OCI-LY7 (cell line): Measurements from ENCODE around the gene IRX5. TPM values are rescaled to one million over a fixed set of nuclear protein-coding genes. Genes with fewer than 3 reads are reported as not detected.

Experiments
- BruUV-seq: library from RNA; stranded (reverse); fragments of 400-500 nt; replicated peaks from 2 replicates; lab custom pipeline; 2021; lab: Mats Ljungman, UMichigan
- CTCF ChIA-PET: fragments of 300-600 bp; sonication (Branson Sonifier 250); formaldehyde crosslinking; loops from one replicate; lab custom pipeline; 2022; ENCODE audit warnings: antibody characterized with exemption; ENCODE audit not compliant: unreplicated experiment; lab: Charles Lee
- POLR2A ChIA-PET: fragments of 300-600 bp; sonication (Branson Sonifier 250); formaldehyde crosslinking; loops from one replicate; lab custom pipeline; 2022; ENCODE audit warnings: antibody characterized with exemption; lab: Charles Lee
- DNase-seq: peaks from one replicate; pipeline ENCODE4 v3.0.0-alpha.2; 2015; ENCODE audit warnings: low spot score
- H2AFZ ChIP-seq: fragments of 200-600 bp; sonication (generic), shearing (Covaris generic); 2 replicates; pipeline ENCODE4 v1.6.1; 2014; ENCODE audit warnings: mild to moderate bottlenecking, antibody characterized with exemption, low read length, moderate library complexity
- H3K27ac ChIP-seq: fragments of 200-600 bp; sonication (generic); 2 replicates; pipeline ENCODE4 v1.5.1; 2014; ENCODE audit warnings: mixed run types, low read depth, mild to moderate bottlenecking, moderate library complexity, low read length, inconsistent platforms; ENCODE audit not compliant: poor library complexity, severe bottlenecking
- H3K36me3 ChIP-seq: fragments of 200-600 bp; sonication (generic); 2 replicates; pipeline ENCODE4 v1.6.1; 2014; ENCODE audit warnings: mild to moderate bottlenecking, antibody characterized with exemption, low read length, moderate library complexity, mixed read lengths; ENCODE audit not compliant: insufficient read depth
- H3K4me1 ChIP-seq: fragments of 200-600 bp; sonication (generic); 2 replicates; pipeline ENCODE4 v1.5.1; 2014; ENCODE audit warnings: mild to moderate bottlenecking, low read length; ENCODE audit not compliant: insufficient read depth, poor library complexity, severe bottlenecking
- H3K4me2 ChIP-seq: fragments of 200-600 bp; sonication (generic); 2 replicates; pipeline ENCODE4 v1.6.1; 2014; ENCODE audit warnings: mild to moderate bottlenecking, low read length
- H3K4me3 ChIP-seq: fragments of 200-600 bp; sonication (generic); 2 replicates; pipeline ENCODE4 v1.5.1; 2014; ENCODE audit warnings: mild to moderate bottlenecking, low read depth, low read length; ENCODE audit not compliant: poor library complexity, severe bottlenecking
- H3K79me2 ChIP-seq: fragments of 200-600 bp; sonication (generic); 2 replicates; pipeline ENCODE4 v1.6.1; 2016; ENCODE audit warnings: low read depth, mild to moderate bottlenecking, low read length, moderate library complexity, mixed read lengths; ENCODE audit not compliant: insufficient read depth
- H3K9me2 ChIP-seq: fragments of 200-600 bp; sonication (generic); 2 replicates; pipeline ENCODE4 v1.6.1; 2016; ENCODE audit warnings: mild to moderate bottlenecking, low read length, mixed read lengths; ENCODE audit not compliant: insufficient read depth
- H3K9me3 ChIP-seq: fragments of 200-600 bp; sonication (generic); 2 replicates; pipeline ENCODE4 v1.6.1; 2014; ENCODE audit warnings: mild to moderate bottlenecking, mixed run types, low read length, mixed read lengths
- H4K20me1 ChIP-seq: fragments of 200-600 bp; sonication (generic); 2 replicates; pipeline ENCODE4 v1.6.1; 2014; ENCODE audit warnings: mild to moderate bottlenecking, antibody characterized with exemption, low read length, moderate library complexity, mixed read lengths; ENCODE audit not compliant: insufficient read depth
- CTCF ChIP-seq: fragments of 200-600 bp; sonication (generic); conservative IDR thresholded peaks from 2 replicates; pipeline ENCODE4 v1.5.1; 2014; ENCODE audit warnings: mild to moderate bottlenecking, antibody characterized with exemption, low read length, moderate library complexity, mixed read lengths
- EZH2phosphoT487 ChIP-seq: fragments of 200-600 bp; sonication (generic); IDR thresholded peaks from 2 replicates; pipeline ENCODE4 v1.6.1; 2018; ENCODE audit warnings: low read depth, borderline replicate concordance, mild to moderate bottlenecking, mixed run types, antibody characterized with exemption, low read length, moderate library complexity, mixed read lengths
- intact Hi-C: fragments of 100-400 bp; cut with micrococcal nuclease; formaldehyde crosslinking; loops from one replicate; pipeline ENCODE4 v1.10.0; 2022; ENCODE audit not compliant: unreplicated experiment
- total RNA-seq, 2 experiments: library from RNA; depleted of rRNA in 1 of 2; stranded (reverse); fragments of >200 nt in 1 of 2; shearing (Covaris generic) in 1 of 2; gene quantifications; 2 replicates each; pipeline ENCODE4 v1.2.3, GENCODE V29; 2014 to 2022

IRX5 gene
- total RNA-seq, 2 experiments from 2014 or later: 5.1 to 5.9 TPM

- BruUV-seq: no TSS peak
- Histone ChIP-seq H3K9me3 (no peaks in the 10 kb centered on the region), H4K20me1 (no peaks in the 10 kb centered on the region), H3K79me2 (peaks cover 6% of the 10 kb centered on the region; the same call in 1 of the 2 replicates), H3K4me1 (peaks cover 9% of the 10 kb centered on the region), H2AFZ (no peak overlapping the region), H3K4me2 (no peak overlapping the region), H3K36me3 (peaks cover 4% of the 10 kb centered on the region; the same call in 1 of the 2 replicates), H3K9me2 (no peaks in the 10 kb centered on the region), H3K27ac (no peak overlapping the region), H3K4me3 (no peak overlapping the region)
- intact Hi-C loops: no loop called here
- no peak for DNase-seq
- POLR2A ChIA-PET: interaction anchor here (0.5 to 0.8 kb wide), 3 partner anchors 11 to 55 kb away, joined by 3 read pairs; no protein-coding TSS in a partner anchor
- TF ChIP-seq CTCF (0 out of 2 replicates have a peak, but pooled peaks have one; percentile 8), EZH2phosphoT487 (no peak)
- CTCF ChIA-PET: no interaction called here
Measured at GRCh38 chr16:54935266-54935968, 4.8 kb downstream of the IRX5 start.

GRCh38 chr16:54936201-54936978 is 5.7 kb downstream of the IRX5 start:
- intact Hi-C loops: no loop called here
- Histone ChIP-seq H3K36me3 (peaks cover 4% of the 10 kb centered on the region; the same call in 1 of the 2 replicates), H3K4me2 (no peak overlapping the region), H4K20me1 (no peaks in the 10 kb centered on the region), H3K79me2 (peaks cover 5% of the 10 kb centered on the region; the same call in 1 of the 2 replicates), H3K27ac (no peak overlapping the region), H3K4me1 (peaks cover 5% of the 10 kb centered on the region), H3K9me2 (no peaks in the 10 kb centered on the region), H3K9me3 (no peaks in the 10 kb centered on the region), H2AFZ (no peak overlapping the region), H3K4me3 (no peak overlapping the region)
- TF ChIP-seq CTCF: no peak
- no peak for TF ChIP-seq EZH2phosphoT487
- CTCF ChIA-PET: interaction anchor here (0.6 kb wide), 1 partner anchor 59 kb away, joined by 3 read pairs; no protein-coding TSS in a partner anchor
- BruUV-seq: no TSS peak
- POLR2A ChIA-PET: interaction anchor here (0.8 kb wide), 1 partner anchor 47 kb away, joined by 3 read pairs; no protein-coding TSS in a partner anchor
- DNase-seq: no peak
